ENCODE data around the gene CNNM2.

Gene CNNM2

DNA sequence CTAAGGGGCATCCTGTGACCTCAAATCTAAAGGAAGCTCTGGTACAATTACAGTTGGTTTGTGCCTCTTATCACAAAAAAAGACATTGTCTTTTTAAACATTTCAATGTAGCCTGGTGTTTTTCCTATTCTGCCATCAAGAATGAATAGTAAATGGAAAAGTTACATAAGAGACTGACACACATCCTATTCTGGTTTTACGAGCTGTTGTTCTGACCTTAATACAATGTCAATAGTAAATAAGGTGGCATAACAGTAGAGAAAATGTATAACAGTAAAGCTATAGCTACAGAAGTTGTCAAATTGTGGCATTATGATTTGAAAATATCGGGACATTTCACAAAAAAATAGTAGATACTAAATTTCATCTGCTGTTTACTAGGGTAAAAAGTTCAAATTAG, 186.6 kb downstream of the CNNM2 start:
- Histone ChIP-seq H3K4me3 (ENCODE audit: low read depth, low read length) (no peak overlapping the region), H3K27ac (ENCODE audit: extremely low read depth, low read depth, low read length) (no peak overlapping the region), H3K4me1 (ENCODE audit: control insufficient read depth, insufficient read depth, low read length) (peaks cover 5% of the 10 kb centered on the region; the same call in 1 of the 2 replicates), H3K9me3 (ENCODE audit: control insufficient read depth, insufficient read depth, low read depth, low read length) (no peaks in the 10 kb centered on the region; the same call in 1 of the 2 replicates), H3K36me3 (ENCODE audit: control insufficient read depth in 2 of 2, insufficient read depth in 1 of 2, low read length in 2 of 2) (peaks cover 20 to 21% of the 10 kb centered on the region in 2 experiments)
- POLR2A ChIA-PET = no interaction called here
- no peak for TF ChIP-seq WT1 (tag by site-specific recombination; IDR thresholded peaks at IDR 0.05)
- no peak for TF ChIP-seq ZXDB (tag by site-specific recombination; IDR thresholded peaks at IDR 0.05)
- no peak for TF ChIP-seq ZNF202 (tag by site-specific recombination; IDR thresholded peaks at IDR 0.05; ENCODE audit: borderline replicate concordance)
- TF ChIP-seq ZNF391 (tag by site-specific recombination; IDR thresholded peaks at IDR 0.05; ENCODE audit: borderline replicate concordance, low read depth) = no peak
- TF ChIP-seq, protein P1, sequence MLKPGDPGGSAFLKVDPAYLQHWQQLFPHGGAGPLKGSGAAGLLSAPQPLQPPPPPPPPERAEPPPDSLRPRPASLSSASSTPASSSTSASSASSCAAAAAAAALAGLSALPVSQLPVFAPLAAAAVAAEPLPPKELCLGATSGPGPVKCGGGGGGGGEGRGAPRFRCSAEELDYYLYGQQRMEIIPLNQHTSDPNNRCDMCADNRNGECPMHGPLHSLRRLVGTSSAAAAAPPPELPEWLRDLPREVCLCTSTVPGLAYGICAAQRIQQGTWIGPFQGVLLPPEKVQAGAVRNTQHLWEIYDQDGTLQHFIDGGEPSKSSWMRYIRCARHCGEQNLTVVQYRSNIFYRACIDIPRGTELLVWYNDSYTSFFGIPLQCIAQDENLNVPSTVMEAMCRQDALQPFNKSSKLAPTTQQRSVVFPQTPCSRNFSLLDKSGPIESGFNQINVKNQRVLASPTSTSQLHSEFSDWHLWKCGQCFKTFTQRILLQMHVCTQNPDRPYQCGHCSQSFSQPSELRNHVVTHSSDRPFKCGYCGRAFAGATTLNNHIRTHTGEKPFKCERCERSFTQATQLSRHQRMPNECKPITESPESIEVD (tag by site-specific recombination; IDR thresholded peaks at IDR 0.05) = 0 out of 2 replicates have a peak, but pooled peaks have one; percentile 10
- TF ChIP-seq, protein P2, sequence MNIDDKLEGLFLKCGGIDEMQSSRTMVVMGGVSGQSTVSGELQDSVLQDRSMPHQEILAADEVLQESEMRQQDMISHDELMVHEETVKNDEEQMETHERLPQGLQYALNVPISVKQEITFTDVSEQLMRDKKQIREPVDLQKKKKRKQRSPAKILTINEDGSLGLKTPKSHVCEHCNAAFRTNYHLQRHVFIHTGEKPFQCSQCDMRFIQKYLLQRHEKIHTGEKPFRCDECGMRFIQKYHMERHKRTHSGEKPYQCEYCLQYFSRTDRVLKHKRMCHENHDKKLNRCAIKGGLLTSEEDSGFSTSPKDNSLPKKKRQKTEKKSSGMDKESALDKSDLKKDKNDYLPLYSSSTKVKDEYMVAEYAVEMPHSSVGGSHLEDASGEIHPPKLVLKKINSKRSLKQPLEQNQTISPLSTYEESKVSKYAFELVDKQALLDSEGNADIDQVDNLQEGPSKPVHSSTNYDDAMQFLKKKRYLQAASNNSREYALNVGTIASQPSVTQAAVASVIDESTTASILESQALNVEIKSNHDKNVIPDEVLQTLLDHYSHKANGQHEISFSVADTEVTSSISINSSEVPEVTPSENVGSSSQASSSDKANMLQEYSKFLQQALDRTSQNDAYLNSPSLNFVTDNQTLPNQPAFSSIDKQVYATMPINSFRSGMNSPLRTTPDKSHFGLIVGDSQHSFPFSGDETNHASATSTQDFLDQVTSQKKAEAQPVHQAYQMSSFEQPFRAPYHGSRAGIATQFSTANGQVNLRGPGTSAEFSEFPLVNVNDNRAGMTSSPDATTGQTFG (tag by site-specific recombination; IDR thresholded peaks at IDR 0.05; ENCODE audit: borderline replicate concordance) = no peak
- TF ChIP-seq HOXA7 (CRISPR knock-in tag; IDR thresholded peaks at IDR 0.05; ENCODE audit: borderline replicate concordance) = no peak
- TF ChIP-seq ZNF830 (tag by site-specific recombination; IDR thresholded peaks at IDR 0.05; ENCODE audit: low read depth) = no peak
- no peak for TF ChIP-seq ZNF660 (tag by site-specific recombination; IDR thresholded peaks at IDR 0.05)
- CTCF ChIA-PET = interaction anchor here (0.8 to 1.1 kb wide), 2 partner anchors 20 to 187 kb away, joined by 3 read pairs; partner anchors contain the start of gene CNNM2

DNA sequence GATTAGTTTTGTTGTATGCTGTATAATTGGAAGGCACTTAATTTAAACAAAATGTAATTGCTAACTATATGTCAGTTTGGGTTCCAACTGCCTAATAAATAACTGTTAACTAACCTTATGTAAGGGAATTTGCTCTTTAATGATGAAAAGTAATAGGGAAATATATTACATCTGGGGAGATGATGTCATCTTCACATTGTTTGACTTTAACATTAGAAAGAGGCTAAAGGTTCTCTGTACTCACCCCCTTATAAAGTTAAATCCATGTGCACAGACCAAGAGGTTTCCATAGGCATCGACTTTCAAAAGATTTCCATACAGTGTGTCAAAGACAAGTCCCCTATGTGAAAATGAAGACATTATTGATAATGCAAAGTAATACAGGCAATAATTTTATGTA, 187.4 kb downstream of the CNNM2 start:
- Histone ChIP-seq H3K27ac (ENCODE audit: extremely low read depth, low read depth, low read length) (no peak overlapping the region), H3K4me3 (ENCODE audit: low read depth, low read length) (no peak overlapping the region), H3K9me3 (ENCODE audit: control insufficient read depth, insufficient read depth, low read depth, low read length) (no peaks in the 10 kb centered on the region), H3K4me1 (ENCODE audit: control insufficient read depth, insufficient read depth, low read length) (peaks cover 6% of the 10 kb centered on the region; the same call in 1 of the 2 replicates), H3K36me3 (ENCODE audit: control insufficient read depth in 2 of 2, insufficient read depth in 1 of 2, low read length in 2 of 2) (peaks cover 14 to 19% of the 10 kb centered on the region in 2 experiments)
- ChIA-PET CTCF (interaction anchor here (1.0 to 1.1 kb wide), 3 partner anchors 19 to 188 kb away, joined by 3 to 4 read pairs (median 3); partner anchors contain the start of gene CNNM2), POLR2A (no interaction called here)
- TF ChIP-seq HOXD13 (CRISPR knock-in tag; IDR thresholded peaks at IDR 0.05; ENCODE audit: borderline replicate concordance) = no peak
- no peak for TF ChIP-seq ZNF747 (tag by site-specific recombination; IDR thresholded peaks at IDR 0.05)
- no peak for TF ChIP-seq ZNF658 (tag by site-specific recombination; IDR thresholded peaks at IDR 0.05)
- TF ChIP-seq, protein P3, sequence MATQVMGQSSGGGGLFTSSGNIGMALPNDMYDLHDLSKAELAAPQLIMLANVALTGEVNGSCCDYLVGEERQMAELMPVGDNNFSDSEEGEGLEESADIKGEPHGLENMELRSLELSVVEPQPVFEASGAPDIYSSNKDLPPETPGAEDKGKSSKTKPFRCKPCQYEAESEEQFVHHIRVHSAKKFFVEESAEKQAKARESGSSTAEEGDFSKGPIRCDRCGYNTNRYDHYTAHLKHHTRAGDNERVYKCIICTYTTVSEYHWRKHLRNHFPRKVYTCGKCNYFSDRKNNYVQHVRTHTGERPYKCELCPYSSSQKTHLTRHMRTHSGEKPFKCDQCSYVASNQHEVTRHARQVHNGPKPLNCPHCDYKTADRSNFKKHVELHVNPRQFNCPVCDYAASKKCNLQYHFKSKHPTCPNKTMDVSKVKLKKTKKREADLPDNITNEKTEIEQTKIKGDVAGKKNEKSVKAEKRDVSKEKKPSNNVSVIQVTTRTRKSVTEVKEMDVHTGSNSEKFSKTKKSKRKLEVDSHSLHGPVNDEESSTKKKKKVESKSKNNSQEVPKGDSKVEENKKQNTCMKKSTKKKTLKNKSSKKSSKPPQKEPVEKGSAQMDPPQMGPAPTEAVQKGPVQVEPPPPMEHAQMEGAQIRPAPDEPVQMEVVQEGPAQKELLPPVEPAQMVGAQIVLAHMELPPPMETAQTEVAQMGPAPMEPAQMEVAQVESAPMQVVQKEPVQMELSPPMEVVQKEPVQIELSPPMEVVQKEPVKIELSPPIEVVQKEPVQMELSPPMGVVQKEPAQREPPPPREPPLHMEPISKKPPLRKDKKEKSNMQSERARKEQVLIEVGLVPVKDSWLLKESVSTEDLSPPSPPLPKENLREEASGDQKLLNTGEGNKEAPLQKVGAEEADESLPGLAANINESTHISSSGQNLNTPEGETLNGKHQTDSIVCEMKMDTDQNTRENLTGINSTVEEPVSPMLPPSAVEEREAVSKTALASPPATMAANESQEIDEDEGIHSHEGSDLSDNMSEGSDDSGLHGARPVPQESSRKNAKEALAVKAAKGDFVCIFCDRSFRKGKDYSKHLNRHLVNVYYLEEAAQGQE (tag by site-specific recombination; IDR thresholded peaks at IDR 0.05) = no peak
- TF ChIP-seq ZNF791 (tag by site-specific recombination; IDR thresholded peaks at IDR 0.05) = no peak
- TF ChIP-seq, protein P4, sequence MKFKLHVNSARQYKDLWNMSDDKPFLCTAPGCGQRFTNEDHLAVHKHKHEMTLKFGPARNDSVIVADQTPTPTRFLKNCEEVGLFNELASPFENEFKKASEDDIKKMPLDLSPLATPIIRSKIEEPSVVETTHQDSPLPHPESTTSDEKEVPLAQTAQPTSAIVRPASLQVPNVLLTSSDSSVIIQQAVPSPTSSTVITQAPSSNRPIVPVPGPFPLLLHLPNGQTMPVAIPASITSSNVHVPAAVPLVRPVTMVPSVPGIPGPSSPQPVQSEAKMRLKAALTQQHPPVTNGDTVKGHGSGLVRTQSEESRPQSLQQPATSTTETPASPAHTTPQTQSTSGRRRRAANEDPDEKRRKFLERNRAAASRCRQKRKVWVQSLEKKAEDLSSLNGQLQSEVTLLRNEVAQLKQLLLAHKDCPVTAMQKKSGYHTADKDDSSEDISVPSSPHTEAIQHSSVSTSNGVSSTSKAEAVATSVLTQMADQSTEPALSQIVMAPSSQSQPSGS (tag by site-specific recombination; IDR thresholded peaks at IDR 0.05; ENCODE audit: low read depth) = peak; percentile 83
- no peak for TF ChIP-seq ZNF394 (tag by site-specific recombination; IDR thresholded peaks at IDR 0.05; ENCODE audit: borderline replicate concordance)
- TF ChIP-seq ZNF777 (tag by site-specific recombination; IDR thresholded peaks at IDR 0.05; ENCODE audit: borderline replicate concordance) = no peak
- peak; percentile 20; the same call in 1 of the 2 replicates for TF ChIP-seq ZNF629 (tag by site-specific recombination; IDR thresholded peaks at IDR 0.05)

Data from HEK293 (cell line).